Gastroesophageal sphincter (tissue), 3 donors: ENCODE results near the gene KIFC1.

Source experiments
- POLR2A ChIP-seq, 2 donors: fragments of 450-650 bp; IDR thresholded peaks; one replicate each; pipeline ENCODE4 v1.6.1; 2017; ENCODE audit warnings: antibody characterized with exemption in 2 of 2, mild to moderate bottlenecking in 2 of 2, moderate library complexity in 1 of 2
- POLR2AphosphoS5 ChIP-seq: sonication (generic); formaldehyde crosslinking; IDR thresholded peaks from one replicate; pipeline ENCODE4 v1.6.1; 2017; ENCODE audit warnings: antibody characterized with exemption
- TF ChIP-seq, protein P1 (sequence below), 4 experiments: fragments of 200-600 bp in 2 of 4; fragments of 450-650 bp in 2 of 4; sonication (generic) in 1 of 4; IDR thresholded peaks; one replicate each; pipeline ENCODE4 v1.5.1; 2017 to 2019; ENCODE audit warnings: antibody characterized with exemption in 4 of 4, mild to moderate bottlenecking in 2 of 4, moderate library complexity in 2 of 4

DNA sequence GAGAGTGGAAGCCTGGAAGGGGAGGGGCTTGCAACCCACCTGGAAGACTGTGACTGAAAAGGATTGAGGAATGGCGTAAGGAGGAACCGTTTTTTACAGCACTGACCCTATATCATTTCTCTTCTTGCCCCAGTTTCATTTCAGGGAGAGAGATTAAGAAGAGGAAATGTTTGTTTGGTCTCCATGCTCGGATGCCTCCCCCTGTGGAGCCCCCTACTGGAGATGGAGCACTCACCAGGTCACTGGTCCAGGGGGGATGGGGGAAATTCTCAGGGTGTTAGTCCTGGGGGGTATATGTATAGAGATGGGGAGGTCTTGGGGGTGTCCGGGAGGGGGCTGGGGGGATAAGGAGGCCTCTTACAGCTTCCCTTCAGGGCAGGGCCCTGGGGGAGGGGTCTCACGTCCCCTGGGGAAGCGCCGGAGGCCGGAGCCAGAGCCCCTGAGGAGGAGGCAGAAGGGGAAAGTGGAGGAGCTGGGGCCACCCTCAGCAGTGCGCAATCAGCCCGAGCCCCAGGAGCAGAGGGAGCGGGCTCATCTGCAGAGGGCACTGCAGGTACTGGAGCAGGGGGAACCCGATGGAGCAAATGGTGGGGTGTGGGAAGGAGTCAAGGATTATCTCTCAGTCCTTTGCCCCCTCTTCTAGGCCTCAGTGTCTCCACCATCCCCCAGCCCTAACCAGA, 23.1 kb downstream of the KIFC1 start:
- TF ChIP-seq POLR2A (IDR thresholded peaks at IDR 0.05) (no peak), POLR2AphosphoS5 (no peak)
- TF ChIP-seq, protein P1, sequence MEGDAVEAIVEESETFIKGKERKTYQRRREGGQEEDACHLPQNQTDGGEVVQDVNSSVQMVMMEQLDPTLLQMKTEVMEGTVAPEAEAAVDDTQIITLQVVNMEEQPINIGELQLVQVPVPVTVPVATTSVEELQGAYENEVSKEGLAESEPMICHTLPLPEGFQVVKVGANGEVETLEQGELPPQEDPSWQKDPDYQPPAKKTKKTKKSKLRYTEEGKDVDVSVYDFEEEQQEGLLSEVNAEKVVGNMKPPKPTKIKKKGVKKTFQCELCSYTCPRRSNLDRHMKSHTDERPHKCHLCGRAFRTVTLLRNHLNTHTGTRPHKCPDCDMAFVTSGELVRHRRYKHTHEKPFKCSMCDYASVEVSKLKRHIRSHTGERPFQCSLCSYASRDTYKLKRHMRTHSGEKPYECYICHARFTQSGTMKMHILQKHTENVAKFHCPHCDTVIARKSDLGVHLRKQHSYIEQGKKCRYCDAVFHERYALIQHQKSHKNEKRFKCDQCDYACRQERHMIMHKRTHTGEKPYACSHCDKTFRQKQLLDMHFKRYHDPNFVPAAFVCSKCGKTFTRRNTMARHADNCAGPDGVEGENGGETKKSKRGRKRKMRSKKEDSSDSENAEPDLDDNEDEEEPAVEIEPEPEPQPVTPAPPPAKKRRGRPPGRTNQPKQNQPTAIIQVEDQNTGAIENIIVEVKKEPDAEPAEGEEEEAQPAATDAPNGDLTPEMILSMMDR (IDR thresholded peaks at IDR 0.05), result peak in 1 of 4 experiments; percentile 15
